ENCODE data around the gene PDIA4. TPM values are rescaled to one million over a fixed set of nuclear protein-coding genes. Genes with fewer than 3 reads are reported as not detected.
"Not testable (repeated sequence)": the region's sequence is repeated elsewhere in the genome, so short reads cannot be mapped to it uniquely, and the experiment has no call there.

PDIA4 gene
- total RNA-seq, 1 donor from 2014 or later, result 152 TPM

DNA sequence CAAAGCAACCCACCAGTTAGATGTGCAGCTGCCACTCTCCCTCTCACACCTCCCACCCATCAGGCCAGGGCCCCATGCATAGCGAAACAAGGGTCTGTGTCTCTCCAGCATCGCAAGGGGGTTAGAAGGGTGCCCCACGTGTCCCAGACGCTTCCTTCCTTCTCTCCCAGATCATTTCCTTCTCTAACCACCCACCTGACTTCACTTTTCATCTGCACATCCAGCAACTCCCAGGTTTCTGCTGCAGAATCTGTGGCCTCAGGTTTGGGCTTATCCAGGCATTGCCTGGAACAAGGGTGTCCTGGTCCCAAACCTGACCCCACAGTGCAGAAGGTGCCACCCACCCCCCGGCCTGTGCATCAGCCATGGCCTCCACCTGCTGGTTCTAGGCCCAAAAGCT is 14.4 kb downstream of the PDIA4 start:
- Mint-ChIP-seq H3K4me3 (ENCODE audit: unreplicated experiment) (no peak overlapping the region), H3K27ac (ENCODE audit: unreplicated experiment) (no peak overlapping the region), H3K36me3 (ENCODE audit: unreplicated experiment) (peaks cover 35% of the 10 kb centered on the region), H3K27me3 (ENCODE audit: unreplicated experiment) (no peaks in the 10 kb centered on the region), H3K4me1 (ENCODE audit: unreplicated experiment) (peaks cover 1% of the 10 kb centered on the region), H3K9me3 (ENCODE audit: unreplicated experiment) (no peaks in the 10 kb centered on the region)
- TF ChIP-seq, protein P1, sequence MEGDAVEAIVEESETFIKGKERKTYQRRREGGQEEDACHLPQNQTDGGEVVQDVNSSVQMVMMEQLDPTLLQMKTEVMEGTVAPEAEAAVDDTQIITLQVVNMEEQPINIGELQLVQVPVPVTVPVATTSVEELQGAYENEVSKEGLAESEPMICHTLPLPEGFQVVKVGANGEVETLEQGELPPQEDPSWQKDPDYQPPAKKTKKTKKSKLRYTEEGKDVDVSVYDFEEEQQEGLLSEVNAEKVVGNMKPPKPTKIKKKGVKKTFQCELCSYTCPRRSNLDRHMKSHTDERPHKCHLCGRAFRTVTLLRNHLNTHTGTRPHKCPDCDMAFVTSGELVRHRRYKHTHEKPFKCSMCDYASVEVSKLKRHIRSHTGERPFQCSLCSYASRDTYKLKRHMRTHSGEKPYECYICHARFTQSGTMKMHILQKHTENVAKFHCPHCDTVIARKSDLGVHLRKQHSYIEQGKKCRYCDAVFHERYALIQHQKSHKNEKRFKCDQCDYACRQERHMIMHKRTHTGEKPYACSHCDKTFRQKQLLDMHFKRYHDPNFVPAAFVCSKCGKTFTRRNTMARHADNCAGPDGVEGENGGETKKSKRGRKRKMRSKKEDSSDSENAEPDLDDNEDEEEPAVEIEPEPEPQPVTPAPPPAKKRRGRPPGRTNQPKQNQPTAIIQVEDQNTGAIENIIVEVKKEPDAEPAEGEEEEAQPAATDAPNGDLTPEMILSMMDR (IDR thresholded peaks at IDR 0.05), result no peak
- no peak for DNase-seq (ENCODE audit: extremely low spot score, unreplicated experiment)

DNA sequence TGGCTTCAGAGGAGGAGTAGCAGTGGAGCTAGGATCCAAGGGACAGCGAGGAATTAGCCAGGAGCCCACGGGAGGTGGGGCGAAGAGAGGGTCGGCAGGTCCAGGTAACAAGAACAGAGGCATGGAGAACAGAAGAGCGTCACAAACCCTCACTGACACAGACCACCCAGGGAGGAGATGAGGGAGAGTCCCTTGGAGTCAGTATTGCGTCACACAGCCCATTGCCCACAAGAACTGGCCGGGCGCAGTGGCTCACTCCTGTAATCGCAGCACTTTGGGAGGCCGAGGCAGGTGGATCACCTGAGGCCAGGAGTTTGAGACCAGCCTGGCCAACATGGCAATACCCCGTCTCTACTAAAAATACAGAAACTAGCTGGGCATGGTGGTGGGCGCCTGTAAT is 15.6 kb downstream of the PDIA4 start:
- H3K4me1 Mint-ChIP-seq (ENCODE audit: unreplicated experiment); H3K4me3 Mint-ChIP-seq (ENCODE audit: unreplicated experiment); H3K27me3 Mint-ChIP-seq (ENCODE audit: unreplicated experiment); H3K27ac Mint-ChIP-seq (ENCODE audit: unreplicated experiment); H3K9me3 Mint-ChIP-seq (ENCODE audit: unreplicated experiment); DNase-seq (ENCODE audit: extremely low spot score, unreplicated experiment): not testable (repeated sequence)
- peaks cover 35% of the 10 kb centered on the region for H3K36me3 Mint-ChIP-seq (ENCODE audit: unreplicated experiment)

DNA sequence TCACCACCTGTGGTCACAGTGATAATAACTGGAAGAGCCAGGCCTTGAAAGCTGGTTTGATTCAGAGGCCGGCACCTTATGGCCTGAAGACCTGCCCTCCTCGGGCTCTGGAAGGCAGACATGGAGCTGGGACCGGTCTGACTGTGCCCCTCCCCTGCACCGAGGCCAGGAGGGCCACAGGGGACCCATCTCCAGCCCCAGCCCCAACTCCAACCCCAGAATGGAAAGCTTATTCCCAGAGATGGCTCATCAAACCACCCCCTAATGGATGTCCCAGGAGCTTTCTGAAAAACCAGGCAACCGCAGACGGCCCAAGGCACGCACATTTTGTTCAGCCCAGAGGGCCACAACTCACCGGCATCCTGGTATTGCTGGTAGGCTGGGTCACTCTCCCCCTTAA is 16.8 kb downstream of the PDIA4 start:
- Mint-ChIP-seq H3K27me3 (ENCODE audit: unreplicated experiment) (no peaks in the 10 kb centered on the region), H3K4me1 (ENCODE audit: unreplicated experiment) (no peaks in the 10 kb centered on the region), H3K36me3 (ENCODE audit: unreplicated experiment) (peaks cover 36% of the 10 kb centered on the region), H3K9me3 (ENCODE audit: unreplicated experiment) (no peaks in the 10 kb centered on the region), H3K4me3 (ENCODE audit: unreplicated experiment) (no peak overlapping the region), H3K27ac (ENCODE audit: unreplicated experiment) (no peak overlapping the region)
- TF ChIP-seq, protein P1 (IDR thresholded peaks at IDR 0.05), result no peak
- no peak for DNase-seq (ENCODE audit: extremely low spot score, unreplicated experiment)

DNA sequence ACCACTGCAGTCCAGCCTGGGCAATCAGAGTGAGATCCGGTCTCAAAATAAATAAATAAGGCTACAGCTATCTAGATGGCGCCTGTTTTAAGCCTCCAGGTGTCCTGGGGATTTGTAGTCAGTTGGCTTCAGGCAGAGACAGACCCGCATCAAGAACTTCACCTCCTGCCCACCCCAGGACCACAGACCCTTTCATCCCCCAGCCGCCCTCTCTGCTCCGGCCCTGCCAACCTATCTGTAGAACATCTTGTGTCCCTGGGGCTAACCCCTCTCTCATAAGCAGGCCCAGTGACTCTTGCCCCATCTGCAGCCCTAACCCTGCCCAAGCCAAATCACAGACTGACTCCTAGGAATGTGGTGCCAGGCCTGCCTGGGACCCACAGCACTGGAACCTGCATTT is 17.9 kb downstream of the PDIA4 start:
- Mint-ChIP-seq H3K4me3 (ENCODE audit: unreplicated experiment) (no peak overlapping the region), H3K36me3 (ENCODE audit: unreplicated experiment) (peaks cover 38% of the 10 kb centered on the region), H3K27ac (ENCODE audit: unreplicated experiment) (no peak overlapping the region), H3K9me3 (ENCODE audit: unreplicated experiment) (no peaks in the 10 kb centered on the region), H3K4me1 (ENCODE audit: unreplicated experiment) (no peaks in the 10 kb centered on the region), H3K27me3 (ENCODE audit: unreplicated experiment) (no peaks in the 10 kb centered on the region)
- TF ChIP-seq, protein P1 (IDR thresholded peaks at IDR 0.05), result no peak
- no peak for DNase-seq (ENCODE audit: extremely low spot score, unreplicated experiment)

DNA sequence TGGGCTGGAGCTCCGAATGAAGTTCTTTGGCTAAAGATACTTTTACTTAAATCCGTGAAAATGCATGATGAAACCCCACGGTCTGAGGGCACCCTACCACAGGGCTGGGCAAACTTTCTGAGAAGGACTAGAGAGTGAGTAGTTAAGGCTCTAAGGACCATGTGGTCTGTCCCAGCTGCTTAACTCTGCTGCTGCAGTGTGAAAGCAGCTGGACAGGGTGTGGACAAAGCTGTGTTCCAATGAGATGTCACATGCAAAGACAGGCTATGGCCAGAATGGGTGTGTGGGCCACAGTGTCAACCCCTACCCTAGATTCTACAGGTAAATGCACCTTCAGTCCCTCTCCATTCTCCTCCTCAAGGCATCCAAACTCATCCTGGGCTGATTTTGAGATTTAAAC is 18.8 kb downstream of the PDIA4 start:
- TF ChIP-seq, protein P1 (IDR thresholded peaks at IDR 0.05), result no peak
- DNase-seq (ENCODE audit: extremely low spot score, unreplicated experiment), result no peak
- no peak overlapping the region for H3K4me3 Mint-ChIP-seq (ENCODE audit: unreplicated experiment)
- no peaks in the 10 kb centered on the region for H3K9me3 Mint-ChIP-seq (ENCODE audit: unreplicated experiment)
- H3K27me3 Mint-ChIP-seq (ENCODE audit: unreplicated experiment), result no peaks in the 10 kb centered on the region
- no peak overlapping the region for H3K27ac Mint-ChIP-seq (ENCODE audit: unreplicated experiment)
- no peaks in the 10 kb centered on the region for H3K4me1 Mint-ChIP-seq (ENCODE audit: unreplicated experiment)
- peaks cover 38% of the 10 kb centered on the region for H3K36me3 Mint-ChIP-seq (ENCODE audit: unreplicated experiment)

DNA sequence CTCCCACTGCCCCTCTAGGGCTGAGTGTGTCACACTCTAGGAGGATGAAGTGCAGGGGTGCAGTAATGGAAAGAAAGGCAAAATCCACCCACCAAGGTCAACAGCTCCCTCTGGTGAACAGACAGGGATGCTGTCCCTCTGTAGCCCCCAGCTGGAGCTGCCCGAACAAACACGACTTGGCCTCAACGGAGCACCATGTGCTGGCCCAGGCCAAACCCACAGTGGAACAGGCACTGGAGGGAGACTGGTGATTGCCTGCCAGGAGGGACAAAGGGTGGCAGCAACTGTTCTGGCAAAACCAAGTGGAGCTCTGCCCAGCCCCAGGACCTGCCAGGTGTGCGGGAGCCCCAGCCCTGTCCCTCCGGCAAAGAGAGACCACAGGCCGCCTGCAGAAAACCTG is 20.7 kb downstream of the PDIA4 start:
- DNase-seq (ENCODE audit: extremely low spot score, unreplicated experiment), result no peak
- Mint-ChIP-seq H3K27ac (ENCODE audit: unreplicated experiment) (no peak overlapping the region), H3K4me3 (ENCODE audit: unreplicated experiment) (no peak overlapping the region), H3K9me3 (ENCODE audit: unreplicated experiment) (no peaks in the 10 kb centered on the region), H3K36me3 (ENCODE audit: unreplicated experiment) (peaks cover 40% of the 10 kb centered on the region), H3K4me1 (ENCODE audit: unreplicated experiment) (no peaks in the 10 kb centered on the region), H3K27me3 (ENCODE audit: unreplicated experiment) (no peaks in the 10 kb centered on the region)
- TF ChIP-seq, protein P1 (IDR thresholded peaks at IDR 0.05), result no peak

Data from osteocyte (in vitro differentiated cells).